Body of pancreas (tissue), 4 donors: Measurements from ENCODE around the gene TENM4. TPM values are rescaled to one million over a fixed set of nuclear protein-coding genes. Genes with fewer than 3 reads are reported as not detected.

ENCODE experiments used
- ATAC-seq: fragments of 150-250 bp; one replicate; pipeline ENCODE4 v1.9.1; 2016
- DNase-seq, 4 donors: peaks; one replicate each; pipeline ENCODE4 v3.0.0-alpha.2; 2019
- H3K27ac ChIP-seq, 4 donors: fragments of 200-600 bp; sonication (generic); 1 replicate in 3 of 4; 2 replicates in 1 of 4; pipeline versions ENCODE4 v1.5.1 to v1.6.1; 2016 to 2019; ENCODE audit warnings: mild to moderate bottlenecking in 1 of 4, mixed read lengths in 1 of 4, moderate library complexity in 1 of 4
- H3K27me3 ChIP-seq, 2 donors: fragments of 200-600 bp; sonication (generic); one replicate each; pipeline ENCODE4 v1.6.0; 2016; ENCODE audit warnings: mild to moderate bottlenecking in 1 of 2
- H3K36me3 ChIP-seq, 2 donors: fragments of 200-600 bp; sonication (generic); replicated peaks in 1 of 2; 2 replicates each; pipeline ENCODE4 v1.5.1; 2016; ENCODE audit warnings: low read depth in 2 of 2; ENCODE audit not compliant: insufficient read depth in 1 of 2
- H3K4me1 ChIP-seq: fragments of 200-600 bp; sonication (generic); one replicate; pipeline ENCODE4 v1.6.0; 2016
- H3K4me3 ChIP-seq, 2 donors: fragments of 200-600 bp; sonication (generic); 1 replicate in 1 of 2; 2 replicates in 1 of 2; pipeline ENCODE4 v1.5.1; 2016 to 2019
- H3K9me3 ChIP-seq, 3 donors: fragments of 200-600 bp; sonication (generic); 1 replicate in 2 of 3; 2 replicates in 1 of 3; pipeline ENCODE4 v1.5.1; 2016
- CTCF ChIP-seq, 7 experiments: fragments of 450-650 bp in 4 of 7; fragments of 200-600 bp in 3 of 7; sonication (generic) in 3 of 7; IDR thresholded peaks; one replicate each; pipeline ENCODE4 v1.5.1; 2016 to 2019; ENCODE audit warnings: antibody characterized with exemption in 7 of 7
- POLR2A ChIP-seq, 3 donors: fragments of 450-650 bp; IDR thresholded peaks; one replicate each; pipeline ENCODE4 v1.6.1; 2016; ENCODE audit warnings: antibody characterized with exemption in 3 of 3, mild to moderate bottlenecking in 2 of 3
- WGBS, 2 donors: methylation state at CpG; one replicate each; pipeline ENCODE4 v1.1.5; 2017; 5-methylcytosine and 5-hydroxymethylcytosine counted together
- intact Hi-C: fragments of 100-400 bp; cut with DNase I; formaldehyde crosslinking; loops from one replicate; pipeline ENCODE4 v1.15.1; 2023
- total RNA-seq, 2 donors: library from RNA; depleted of rRNA; stranded (reverse); fragments of >200 nt; gene quantifications; one replicate each; pipeline ENCODE4 v1.1.0, GENCODE V29; 2016

TENM4 gene
- total RNA-seq, 2 donors from 2014 or later = 0.78 to 6.6 TPM

- Histone ChIP-seq H3K4me3 (no peak overlapping the region), H3K27ac (no peak overlapping the region), H3K4me1 (peaks cover 11% of the 10 kb centered on the region), H3K9me3 (no peaks in the 10 kb centered on the region), H3K36me3 (no peaks in the 10 kb centered on the region), H3K27me3 (no peaks in the 10 kb centered on the region)
- intact Hi-C loops = no loop called here
- no peak for ATAC-seq
- no peak for DNase-seq
- no peak for TF ChIP-seq CTCF (IDR thresholded peaks at IDR 0.05)
- TF ChIP-seq POLR2A (IDR thresholded peaks at IDR 0.05) = no peak
- 72 to 82% methylated on average over 3 to 4 of the region's 4 CpGs for WGBS, 2 donors
Measured at GRCh38 chr11:78656327-78656726, 784.5 kb downstream of the TENM4 start.

GRCh38 chr11:78655561-78655960, 785.3 kb downstream of the TENM4 start:
- no peaks in the 10 kb centered on the region for H3K36me3 ChIP-seq
- H3K4me3 ChIP-seq = no peak overlapping the region
- TF ChIP-seq CTCF (IDR thresholded peaks at IDR 0.05) = no peak
- no peak for TF ChIP-seq POLR2A (IDR thresholded peaks at IDR 0.05)
- ATAC-seq (no peak), DNase-seq (no peak)
- peaks cover 11% of the 10 kb centered on the region for H3K4me1 ChIP-seq
- H3K9me3 ChIP-seq = no peaks in the 10 kb centered on the region
- no peak overlapping the region for H3K27ac ChIP-seq
- intact Hi-C loops = no loop called here
- H3K27me3 ChIP-seq = no peaks in the 10 kb centered on the region
- WGBS, 2 donors = 86 to 93% methylated on average over 5 of the region's 5 CpGs

- Histone ChIP-seq H3K36me3 (no peaks in the 10 kb centered on the region), H3K9me3 (no peaks in the 10 kb centered on the region), H3K4me1 (peaks cover 7% of the 10 kb centered on the region), H3K27ac (no peak overlapping the region), H3K27me3 (no peaks in the 10 kb centered on the region), H3K4me3 (no peak overlapping the region)
- DNase-seq = no peak
- ATAC-seq = no peak
- intact Hi-C loops = loop anchor here (5.0 kb wide), 1 partner anchor 307 kb away; no protein-coding TSS in a partner anchor
- no peak for TF ChIP-seq CTCF (IDR thresholded peaks at IDR 0.05)
- no peak for TF ChIP-seq POLR2A (IDR thresholded peaks at IDR 0.05)
- 86 to 90% methylated on average over 5 of the region's 5 CpGs for WGBS, 2 donors
Measured at GRCh38 chr11:78654866-78655265, 786.0 kb downstream of the TENM4 start.

GRCh38 chr11:78654071-78654470, 786.8 kb downstream of the TENM4 start:
- intact Hi-C loops = loop anchor here (5.0 kb wide), 1 partner anchor 308 kb away; no protein-coding TSS in a partner anchor
- no peak for TF ChIP-seq POLR2A (IDR thresholded peaks at IDR 0.05)
- no peak for TF ChIP-seq CTCF (IDR thresholded peaks at IDR 0.05)
- Histone ChIP-seq H3K27me3 (no peaks in the 10 kb centered on the region), H3K4me3 (no peak overlapping the region), H3K27ac (no peak overlapping the region), H3K4me1 (no peaks in the 10 kb centered on the region), H3K36me3 (no peaks in the 10 kb centered on the region), H3K9me3 (no peaks in the 10 kb centered on the region)
- no peak for ATAC-seq
- DNase-seq = no peak
- WGBS, 2 donors = 42 to 62% methylated on average over 3 of the region's 3 CpGs

GRCh38 chr11:78653294-78653909, 787.4 kb downstream of the TENM4 start:
- ATAC-seq (no peak), DNase-seq (no peak)
- WGBS, 2 donors = 68 to 77% methylated on average over 7 to 11 of the region's 11 CpGs
- Histone ChIP-seq H3K27me3 (no peaks in the 10 kb centered on the region), H3K9me3 (no peaks in the 10 kb centered on the region), H3K27ac (no peak overlapping the region), H3K4me1 (no peaks in the 10 kb centered on the region), H3K36me3 (no peaks in the 10 kb centered on the region), H3K4me3 (no peak overlapping the region)
- no peak for TF ChIP-seq POLR2A (IDR thresholded peaks at IDR 0.05)
- TF ChIP-seq CTCF (IDR thresholded peaks at IDR 0.05) = no peak
- intact Hi-C loops = loop anchor here (5.0 kb wide), 1 partner anchor 309 kb away; no protein-coding TSS in a partner anchor
